Superior temporal gyrus (tissue), 1 donor: Measurements from ENCODE around the gene SERPINA7.
"Not testable (repeated sequence)": the region's sequence is repeated elsewhere in the genome, so short reads cannot be mapped to it uniquely, and the experiment has no call there.

Source experiments
- DNase-seq: peaks from one replicate; pipeline ENCODE4 v3.0.0-alpha.2; 2016; ENCODE audit errors: extremely low spot score

SERPINA7 gene, protein sequence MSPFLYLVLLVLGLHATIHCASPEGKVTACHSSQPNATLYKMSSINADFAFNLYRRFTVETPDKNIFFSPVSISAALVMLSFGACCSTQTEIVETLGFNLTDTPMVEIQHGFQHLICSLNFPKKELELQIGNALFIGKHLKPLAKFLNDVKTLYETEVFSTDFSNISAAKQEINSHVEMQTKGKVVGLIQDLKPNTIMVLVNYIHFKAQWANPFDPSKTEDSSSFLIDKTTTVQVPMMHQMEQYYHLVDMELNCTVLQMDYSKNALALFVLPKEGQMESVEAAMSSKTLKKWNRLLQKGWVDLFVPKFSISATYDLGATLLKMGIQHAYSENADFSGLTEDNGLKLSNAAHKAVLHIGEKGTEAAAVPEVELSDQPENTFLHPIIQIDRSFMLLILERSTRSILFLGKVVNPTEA

DNA sequence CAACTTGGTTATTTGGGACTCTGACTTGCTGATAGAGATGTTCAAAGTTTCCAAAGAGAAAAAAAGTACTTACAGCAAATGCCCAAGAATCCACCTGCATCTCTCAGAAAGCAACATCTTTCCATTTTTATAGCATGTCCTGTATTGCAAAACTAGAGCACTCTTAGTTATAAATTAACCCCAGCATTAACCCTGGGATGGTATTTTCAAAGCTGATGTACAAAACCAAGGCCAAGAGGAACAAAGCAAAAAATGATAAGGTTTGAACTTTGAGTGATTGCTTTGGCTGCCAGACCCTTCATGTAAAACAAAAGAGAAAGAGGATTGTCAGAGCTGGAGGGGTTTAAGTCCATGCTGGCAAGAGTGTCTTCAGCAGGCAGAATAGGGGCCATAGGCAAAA lies at the start of gene SERPINA7:
SERPINA7 (minus strand) TSS at position 103 of the 400 bp plus-strand sequence. CDS start 1,669 bp downstream, outside the sequence.
- DNase-seq: no peak

DNA sequence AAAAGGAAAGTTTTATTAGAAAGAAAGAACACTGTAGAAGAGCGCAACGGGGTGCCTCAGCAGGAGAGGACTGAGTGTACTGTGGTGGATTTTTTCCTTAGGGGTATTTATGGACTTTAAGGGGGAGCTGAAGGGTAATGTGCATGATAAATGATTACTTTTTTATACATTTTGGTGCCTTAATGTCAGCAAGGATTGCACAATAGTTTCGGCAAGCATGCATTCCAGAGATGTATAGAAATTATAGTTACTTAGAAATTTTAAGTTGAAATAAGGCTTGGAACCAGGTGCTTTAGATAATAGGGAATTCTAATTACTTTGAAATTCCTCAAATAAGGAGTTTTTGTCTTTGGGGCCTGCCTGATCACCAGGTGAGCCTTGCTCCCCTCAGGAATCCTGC lies 30.5 kb upstream of the SERPINA7 start:
- no peak for DNase-seq

DNA sequence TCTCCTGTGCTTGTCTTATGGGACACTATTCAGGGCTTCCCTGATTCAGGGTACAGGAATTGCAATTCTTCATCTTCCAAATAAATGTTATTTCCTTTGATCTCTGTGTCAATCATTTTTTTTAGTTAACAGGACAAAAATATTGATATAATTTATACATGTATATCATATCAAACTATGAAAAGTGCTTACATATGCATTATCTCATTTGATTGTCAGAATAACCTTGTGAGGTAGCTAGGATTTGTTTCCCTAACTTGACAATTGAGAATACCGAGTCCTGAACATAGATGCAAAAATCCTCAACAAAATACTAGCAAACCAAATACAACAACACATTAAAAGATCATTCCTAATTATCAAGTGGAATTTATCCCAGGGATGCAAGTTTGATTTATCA lies 11.5 kb upstream of the SERPINA7 start:
- no peak for DNase-seq

DNA sequence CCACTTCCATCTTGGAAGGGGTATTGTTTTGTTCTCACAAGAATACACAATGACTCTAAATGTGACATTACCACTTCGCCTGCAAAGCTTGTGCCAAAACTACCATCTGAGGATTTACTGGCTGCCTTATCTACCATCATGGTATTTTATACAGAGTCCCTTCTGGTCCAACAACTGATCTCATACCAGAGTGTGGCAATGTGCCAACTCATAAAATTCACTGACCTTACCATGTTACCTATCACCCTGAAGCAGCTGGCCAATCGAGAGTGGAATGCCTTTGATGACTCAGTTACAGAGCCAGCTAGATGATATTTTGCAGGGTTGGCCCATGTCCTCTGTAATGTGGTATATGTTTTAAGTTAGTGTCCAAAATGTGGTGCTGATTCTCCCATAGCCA lies 3.8 kb upstream of the SERPINA7 start:
- DNase-seq: no peak

DNA sequence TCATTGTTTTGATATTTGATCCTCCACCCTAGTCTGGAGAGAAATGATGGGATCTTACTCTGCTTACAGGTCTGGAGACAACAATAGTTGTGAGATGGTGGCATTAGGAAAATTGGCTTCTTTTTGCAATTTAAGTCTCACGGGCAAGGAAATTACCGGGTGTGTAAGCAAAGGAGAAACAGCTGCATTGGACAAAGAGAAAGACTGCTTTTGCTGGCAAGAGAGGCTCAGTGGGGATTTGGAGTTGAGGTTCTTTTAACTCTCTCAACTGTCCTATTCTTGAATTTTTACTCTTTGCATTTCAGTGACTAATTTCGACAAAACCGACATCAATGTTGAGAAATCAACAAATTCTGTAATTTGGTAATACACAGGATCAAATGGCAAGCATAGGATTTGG lies 2.3 kb upstream of the SERPINA7 start:
- DNase-seq: no peak

DNA sequence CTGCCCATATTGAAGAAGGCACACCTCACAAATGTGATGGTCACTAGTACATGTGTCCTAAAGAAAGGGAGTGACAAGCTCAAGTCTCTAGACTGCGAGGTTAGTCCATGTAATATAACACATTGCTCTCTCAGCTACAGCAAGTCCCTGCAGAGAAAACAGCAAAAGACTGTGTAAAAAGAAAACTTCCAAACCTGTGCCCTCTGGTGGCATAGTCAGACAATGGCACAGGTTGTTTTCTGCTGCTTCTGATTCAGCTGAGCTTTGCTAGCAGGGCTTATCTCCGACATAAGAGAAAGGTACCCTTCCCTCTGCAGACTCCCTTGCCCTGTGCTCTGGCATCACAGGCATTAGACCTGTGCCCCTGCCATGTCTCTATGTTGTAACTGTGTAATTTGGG lies 1.4 kb upstream of the SERPINA7 start:
- peak; percentile 14 for DNase-seq

DNA sequence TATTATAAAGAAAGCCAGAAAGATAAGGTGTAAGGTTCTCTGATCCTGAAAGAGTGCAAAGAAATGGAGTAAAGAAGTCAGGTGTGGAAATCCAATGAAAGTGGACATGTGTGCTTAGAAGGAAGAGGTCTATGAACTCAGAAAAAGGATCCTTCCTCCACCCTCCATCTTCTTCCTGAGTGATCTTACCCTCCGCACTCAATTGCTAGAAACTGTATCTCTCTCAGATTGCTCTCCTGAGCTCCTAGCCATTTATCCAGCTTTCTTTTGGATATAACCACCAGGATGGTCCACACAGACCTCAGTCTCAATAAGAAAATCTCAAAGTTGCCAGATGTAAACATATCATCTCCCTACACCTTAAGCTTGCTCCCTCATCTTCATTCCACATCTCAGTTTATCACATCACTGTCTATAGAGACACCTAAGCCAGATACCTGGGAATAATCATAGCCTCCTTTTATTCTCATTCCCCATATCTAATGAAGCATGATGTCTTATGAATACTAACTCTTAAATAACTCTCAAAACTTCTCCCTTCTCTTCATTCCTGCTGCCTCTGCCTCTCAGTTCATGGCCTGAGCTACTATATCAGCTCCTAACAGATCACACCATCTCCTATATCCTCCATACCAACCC lies 573 bp downstream of the SERPINA7 start:
- no peak for DNase-seq

DNA sequence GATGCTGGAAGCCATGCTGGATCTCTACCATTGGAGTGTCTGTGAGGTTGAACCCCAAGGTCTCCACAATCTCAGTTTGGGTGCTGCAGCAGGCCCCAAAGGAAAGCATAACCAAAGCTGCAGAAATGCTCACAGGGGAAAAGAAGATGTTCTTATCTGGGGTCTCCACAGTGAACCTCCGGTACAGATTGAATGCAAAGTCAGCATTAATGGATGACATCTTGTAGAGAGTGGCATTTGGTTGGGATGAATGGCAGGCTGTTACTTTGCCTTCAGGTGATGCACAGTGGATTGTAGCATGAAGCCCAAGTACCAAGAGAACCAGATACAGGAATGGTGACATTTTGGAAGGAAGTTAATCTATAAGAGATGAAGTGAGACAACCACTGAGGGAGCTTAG lies 1.8 kb downstream of the SERPINA7 start:
- DNase-seq: no peak

DNA sequence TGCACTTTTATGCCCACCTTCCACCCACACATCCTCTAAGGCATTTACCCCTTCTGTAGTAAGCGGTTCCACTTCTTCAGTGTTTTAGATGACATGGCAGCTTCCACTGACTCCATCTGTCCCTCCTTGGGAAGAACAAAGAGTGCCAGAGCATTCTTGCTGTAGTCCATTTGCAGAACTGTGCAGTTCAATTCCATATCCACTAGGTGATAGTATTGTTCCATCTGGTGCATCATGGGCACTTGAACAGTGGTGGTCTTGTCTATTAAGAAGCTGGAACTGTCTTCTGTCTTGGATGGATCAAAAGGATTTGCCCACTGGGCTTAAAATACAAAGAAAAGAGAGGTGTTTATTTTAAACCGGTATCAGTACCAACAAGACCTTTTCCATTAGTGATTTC lies 3.5 kb downstream of the SERPINA7 start:
- no peak for DNase-seq

DNA sequence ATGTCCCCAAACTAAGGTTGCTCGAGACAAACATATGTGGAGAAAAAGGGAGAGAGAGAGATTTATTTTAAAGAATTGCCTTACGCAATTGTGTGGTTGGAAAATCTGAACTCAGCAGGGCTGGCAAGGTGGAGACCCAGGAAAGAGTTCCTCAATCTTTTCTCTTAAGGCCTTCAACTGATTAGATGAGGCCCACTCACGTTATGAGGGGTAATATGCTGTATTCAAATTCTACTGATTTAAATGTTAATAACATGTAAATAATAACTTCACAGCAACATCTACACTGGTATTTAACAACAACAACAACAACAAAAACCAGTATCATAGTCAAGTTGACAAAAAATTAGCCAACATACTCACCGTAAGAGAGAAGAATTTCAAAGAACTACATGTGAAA lies 14.6 kb downstream of the SERPINA7 start:
- DNase-seq: no peak

DNA sequence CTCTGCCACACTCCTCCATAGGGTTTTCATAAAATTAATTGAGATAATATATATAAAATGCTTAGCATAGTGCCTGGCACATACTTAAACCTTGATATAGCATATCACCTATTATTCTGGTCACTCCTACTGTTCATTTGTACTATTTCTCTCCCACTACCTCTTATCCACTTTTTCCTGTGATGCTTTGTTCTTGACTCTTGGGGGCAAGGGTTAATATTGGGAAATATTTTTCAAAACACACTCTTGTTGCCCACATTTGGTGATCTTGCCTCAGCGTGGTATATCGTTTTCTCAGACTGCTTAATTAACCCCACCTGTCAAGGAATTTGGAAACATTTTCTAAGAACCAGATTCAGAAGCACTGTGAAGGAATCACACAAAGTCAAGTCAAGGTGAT lies 16.3 kb downstream of the SERPINA7 start:
- no peak for DNase-seq

DNA sequence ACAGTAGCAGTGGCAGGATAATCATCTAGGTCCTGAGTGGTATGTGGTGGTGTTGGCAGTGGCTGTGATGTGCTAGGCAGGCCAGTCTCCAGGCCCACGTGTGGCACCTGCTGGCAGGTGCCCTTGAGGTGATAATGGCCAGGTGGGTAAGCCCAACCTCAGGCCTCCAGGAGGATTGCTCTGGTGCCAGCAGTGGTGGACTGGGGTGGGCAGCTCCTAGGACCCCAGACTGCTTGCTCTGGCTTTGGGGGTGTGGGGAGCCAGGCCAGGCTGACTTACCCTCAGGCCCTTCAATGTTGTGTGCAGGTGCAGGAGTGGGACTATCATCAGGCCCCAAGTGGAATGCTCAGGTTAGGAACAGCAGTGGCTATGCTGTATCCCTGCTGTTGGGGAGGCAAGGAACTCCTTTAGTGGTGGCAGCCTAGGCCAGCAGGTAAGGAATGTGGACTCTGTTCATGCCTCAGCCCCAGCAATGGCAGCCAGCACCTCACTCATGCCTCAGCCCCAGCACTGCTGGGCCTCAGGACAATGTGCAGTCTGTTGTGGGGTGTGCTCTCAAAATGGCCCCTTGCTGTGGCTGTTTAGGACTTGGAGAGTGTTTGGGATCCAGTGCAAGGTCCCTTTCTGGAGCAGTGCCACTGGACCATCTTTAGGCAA lies 24.3 kb downstream of the SERPINA7 start:
- DNase-seq: no peak

DNA sequence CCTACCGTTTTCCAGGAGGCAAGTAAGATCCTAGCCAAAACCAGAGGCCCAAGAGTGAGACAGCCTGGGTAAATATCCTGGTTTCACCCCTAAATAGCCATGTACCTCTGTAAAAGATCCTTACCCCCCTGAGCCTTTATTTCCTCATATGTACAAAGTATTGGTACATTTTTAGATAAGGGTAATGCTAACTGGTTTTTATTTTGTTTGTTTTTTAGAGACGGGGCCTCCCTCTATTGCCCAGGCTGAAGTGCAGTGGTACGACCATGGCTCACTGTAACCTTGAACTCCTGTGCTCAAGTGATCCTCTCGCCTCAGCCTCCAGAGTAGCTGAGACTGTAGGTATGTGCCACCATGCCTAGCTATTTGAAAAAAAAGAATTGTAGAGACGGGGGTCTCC lies 29.4 kb downstream of the SERPINA7 start:
- no peak for DNase-seq

DNA sequence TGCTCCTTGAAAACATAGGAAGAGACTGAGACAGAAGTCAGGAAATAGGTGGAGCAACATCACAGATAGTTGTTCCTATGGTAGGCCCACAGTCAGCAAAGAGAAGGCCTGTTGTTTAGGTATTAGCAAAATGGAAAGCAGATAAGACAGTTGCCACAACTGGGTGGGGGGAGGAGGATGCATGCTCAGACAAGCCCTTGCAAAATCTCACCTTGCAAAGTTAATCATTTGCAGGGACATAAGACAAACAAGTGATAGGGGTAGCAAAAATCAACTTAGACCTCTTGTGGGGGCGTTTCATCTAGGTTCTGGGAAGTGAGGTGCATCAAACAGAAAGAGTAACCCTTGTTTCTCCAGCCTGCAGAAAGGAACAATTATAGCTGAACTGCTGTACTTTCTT lies 30.7 kb downstream of the SERPINA7 start:
- DNase-seq: no peak

DNA sequence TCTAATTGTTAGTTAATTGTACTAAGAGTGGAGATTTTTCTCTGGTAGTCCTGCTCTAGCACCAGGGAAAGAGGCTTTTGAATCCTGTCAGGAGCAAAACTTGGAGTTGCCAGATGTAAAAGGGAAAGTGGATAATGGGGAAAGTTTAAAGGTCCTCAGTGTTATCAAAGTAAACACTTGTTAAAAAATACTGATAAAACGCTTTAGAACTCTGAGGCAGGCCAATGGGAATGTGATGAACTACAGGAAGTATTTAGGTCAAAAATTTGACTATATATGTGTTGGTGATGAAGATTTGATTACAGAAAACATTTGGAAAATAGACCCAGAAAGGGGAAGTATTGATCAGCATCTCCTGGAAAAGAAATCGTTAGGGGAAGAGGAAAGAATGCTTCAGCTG lies 32.8 kb downstream of the SERPINA7 start:
- DNase-seq: no peak

DNA sequence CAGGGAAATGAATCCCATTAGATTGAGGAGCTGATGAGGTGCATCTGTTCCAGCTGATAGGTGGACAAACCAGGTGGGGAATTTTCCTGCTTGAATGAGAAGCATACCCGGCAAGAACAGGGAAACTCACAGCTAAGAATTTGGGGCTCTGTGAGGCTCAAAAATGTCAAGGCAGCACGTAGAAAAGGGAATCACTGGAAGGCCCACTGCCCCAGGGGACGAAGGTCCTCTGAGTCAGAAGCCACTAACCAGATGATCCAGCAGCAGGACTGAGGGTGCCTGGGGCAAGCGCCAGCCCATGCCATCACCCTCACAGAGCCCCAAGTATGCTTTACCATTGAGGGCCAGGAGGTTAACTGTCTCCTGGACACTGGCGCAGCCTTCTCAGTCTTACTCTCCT lies 37.9 kb downstream of the SERPINA7 start:
- not testable (repeated sequence) for DNase-seq

DNA sequence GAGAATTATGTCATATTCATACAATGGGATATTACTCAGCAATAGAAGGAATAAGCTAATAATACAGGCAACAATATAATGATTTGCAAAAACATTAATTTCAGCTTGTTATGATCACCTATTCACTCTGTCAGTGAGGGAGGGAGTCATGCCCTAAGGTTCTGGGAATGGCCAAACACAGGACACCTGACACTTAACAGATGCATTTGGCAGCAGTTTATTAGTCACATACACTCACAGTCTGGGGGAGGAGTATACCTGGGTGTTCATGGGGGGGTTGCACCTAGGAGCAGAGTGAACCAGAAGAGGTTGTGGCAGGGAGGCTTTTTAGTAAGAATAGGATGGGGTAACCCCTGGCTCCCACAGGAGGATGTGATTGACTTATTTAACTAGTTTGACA lies 38.3 kb downstream of the SERPINA7 start:
- no peak for DNase-seq

DNA sequence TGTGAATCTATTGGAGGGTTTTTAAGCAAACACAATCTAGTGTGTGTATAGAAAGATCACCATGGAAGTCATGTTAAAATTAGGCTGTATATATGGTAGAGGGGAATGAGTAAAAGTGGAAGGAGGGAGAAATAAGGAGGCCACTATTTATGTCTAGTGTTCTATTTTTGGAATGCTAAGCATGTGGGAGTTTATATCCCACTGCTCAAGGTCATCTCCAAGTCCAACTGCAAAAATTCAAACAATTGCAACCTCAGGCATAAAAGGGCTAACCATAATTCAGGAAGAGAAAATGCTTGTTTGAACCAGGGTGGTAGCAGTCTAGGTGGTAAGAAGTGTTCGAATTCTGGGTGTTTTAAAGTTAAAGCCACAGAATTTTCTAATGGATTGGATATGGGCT lies 39.2 kb downstream of the SERPINA7 start:
- no peak for DNase-seq

DNA sequence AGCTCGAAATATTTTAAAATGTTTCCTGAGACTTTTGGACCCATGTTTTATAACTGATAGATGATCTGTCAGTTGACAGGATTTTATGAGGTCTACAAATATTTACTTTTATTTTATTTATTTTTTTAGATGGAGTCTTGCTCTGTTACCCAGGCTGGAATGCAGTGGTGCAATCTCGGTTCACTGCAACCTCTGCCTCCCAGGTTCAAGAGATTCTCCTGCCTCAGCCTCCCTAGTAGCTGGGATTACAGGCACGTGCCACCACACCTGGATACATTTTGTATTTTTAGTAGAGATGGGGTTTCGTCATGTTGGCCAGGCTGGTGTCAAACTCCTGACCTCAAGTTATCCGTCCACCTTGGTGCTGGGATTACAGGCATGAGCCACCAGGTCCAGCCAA lies 50.0 kb downstream of the SERPINA7 start:
- DNase-seq: not testable (repeated sequence)
